Colon (tissue), 2 donors: ENCODE data around the gene DDO.
"Not testable (repeated sequence)": the region's sequence is repeated elsewhere in the genome, so short reads cannot be mapped to it uniquely, and the experiment has no call there.

Source experiments
- FAIRE-seq: peaks from 2 replicates; lab custom pipeline; 2012; peaks lifted over from hg19 to GRCh38; lab: Jason Lieb, UNC
- donor health status: control.
- donor health status: control.

Gene DDO, protein sequence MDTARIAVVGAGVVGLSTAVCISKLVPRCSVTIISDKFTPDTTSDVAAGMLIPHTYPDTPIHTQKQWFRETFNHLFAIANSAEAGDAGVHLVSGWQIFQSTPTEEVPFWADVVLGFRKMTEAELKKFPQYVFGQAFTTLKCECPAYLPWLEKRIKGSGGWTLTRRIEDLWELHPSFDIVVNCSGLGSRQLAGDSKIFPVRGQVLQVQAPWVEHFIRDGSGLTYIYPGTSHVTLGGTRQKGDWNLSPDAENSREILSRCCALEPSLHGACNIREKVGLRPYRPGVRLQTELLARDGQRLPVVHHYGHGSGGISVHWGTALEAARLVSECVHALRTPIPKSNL

DNA sequence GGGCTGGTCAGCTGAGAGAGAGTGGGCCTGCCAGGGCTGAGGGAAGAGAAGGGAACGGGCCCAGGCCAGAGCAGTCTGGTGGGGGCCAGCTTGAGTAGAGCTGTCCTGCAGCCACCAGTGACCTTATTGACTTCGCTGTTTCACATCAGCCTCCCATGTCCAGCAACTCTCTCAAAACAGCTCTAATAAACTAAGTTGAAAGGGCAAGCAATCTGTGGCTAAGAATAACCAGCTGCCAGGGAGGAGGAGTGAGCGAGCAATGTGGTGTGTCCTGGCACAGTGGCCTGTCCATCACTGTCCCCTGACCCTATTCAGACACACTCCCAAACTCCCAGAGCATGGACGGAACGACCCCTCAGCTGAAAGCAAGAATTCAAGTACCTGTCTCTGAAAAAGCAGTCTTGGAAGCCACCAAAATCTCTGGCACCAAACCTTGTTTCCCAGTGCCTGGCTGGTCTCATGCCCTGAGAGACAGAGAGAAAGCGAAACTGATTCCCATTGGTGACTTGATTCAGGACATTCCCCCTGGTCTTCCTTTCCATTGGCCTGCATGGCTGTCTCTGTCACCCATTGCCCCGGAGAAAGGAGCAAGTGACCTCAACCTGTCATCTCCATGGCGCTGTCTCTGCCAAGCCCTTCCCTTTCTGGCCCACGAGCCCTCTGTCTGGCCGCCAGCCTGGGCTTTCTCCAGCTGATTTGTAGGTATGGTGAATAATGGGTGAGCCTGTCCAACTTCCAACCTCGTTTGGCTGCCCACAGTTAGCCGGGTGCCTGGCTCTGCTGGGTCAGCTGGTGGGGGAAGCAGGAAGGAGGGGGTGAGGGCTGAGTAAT is at the start of gene DDO:
DDO (minus strand) TSS at position 490 of the 831 bp plus-strand sequence. CDS start 2,113 bp downstream, outside the sequence.
- no peak for FAIRE-seq

DNA sequence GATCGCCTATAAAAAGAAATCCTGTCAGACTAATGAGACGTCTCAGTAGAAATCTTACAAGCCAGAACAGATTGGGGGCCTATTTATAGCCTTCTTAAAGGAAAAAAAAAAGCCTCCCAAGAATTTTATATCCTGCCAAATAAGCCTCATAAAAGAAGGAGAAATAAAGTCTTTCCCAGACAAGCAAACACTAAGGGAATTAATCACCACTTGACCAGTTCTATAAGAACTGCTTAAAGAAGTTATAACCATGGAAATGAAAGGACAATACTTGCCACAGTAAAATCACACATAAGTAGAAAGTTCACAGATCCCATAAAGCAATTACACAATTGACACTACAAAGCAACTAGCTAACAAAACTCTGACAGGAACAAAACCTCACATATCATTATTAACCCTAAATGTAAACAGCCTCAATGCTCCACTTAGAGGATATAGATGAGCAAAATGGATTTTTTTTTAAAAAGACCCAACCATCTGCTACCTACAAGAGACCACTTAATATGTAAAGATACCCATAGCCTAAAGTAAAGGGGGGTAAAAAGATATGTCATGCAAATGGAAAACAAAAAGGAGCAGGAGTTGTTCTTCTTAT is 47.6 kb upstream of the DDO start:
- FAIRE-seq, result no peak

DNA sequence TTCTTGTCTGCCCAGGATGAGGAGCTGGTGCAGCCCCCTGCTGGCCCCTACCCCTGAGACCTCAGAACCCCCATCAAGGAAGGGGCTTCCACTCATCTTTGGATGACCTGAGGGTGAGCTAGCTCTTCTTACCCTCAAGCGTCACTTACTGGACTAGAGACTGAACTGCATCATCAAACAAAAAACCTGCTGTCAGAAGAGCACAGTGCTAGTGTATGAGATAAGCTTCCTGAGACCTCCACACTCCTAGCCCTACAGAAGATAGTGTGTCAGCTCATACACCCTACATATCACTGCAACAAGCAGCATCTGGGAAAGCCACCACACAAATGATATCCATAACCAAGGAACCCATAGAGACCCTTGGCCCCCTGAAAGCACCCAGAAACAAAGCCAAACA is 46.0 kb upstream of the DDO start:
- no peak for FAIRE-seq

DNA sequence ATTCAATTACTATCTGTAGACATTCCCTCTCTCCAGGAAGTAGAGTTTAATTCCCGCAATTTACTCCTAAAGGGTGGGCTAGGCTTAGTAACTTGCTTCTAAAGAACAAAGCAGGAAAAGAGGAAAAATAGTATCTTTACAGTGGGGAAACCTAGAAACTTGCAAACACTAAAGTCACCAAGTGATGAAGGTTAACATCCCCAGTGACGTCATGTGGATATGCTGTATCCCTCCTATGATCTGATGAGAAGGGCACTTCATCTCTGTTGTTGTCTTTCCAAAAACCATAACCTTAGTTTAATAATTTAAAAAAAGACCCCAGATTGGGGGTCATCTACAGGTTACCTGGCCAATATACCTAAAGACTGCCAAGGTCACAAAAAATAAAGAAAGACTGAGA is 43.8 kb upstream of the DDO start:
- no peak for FAIRE-seq

DNA sequence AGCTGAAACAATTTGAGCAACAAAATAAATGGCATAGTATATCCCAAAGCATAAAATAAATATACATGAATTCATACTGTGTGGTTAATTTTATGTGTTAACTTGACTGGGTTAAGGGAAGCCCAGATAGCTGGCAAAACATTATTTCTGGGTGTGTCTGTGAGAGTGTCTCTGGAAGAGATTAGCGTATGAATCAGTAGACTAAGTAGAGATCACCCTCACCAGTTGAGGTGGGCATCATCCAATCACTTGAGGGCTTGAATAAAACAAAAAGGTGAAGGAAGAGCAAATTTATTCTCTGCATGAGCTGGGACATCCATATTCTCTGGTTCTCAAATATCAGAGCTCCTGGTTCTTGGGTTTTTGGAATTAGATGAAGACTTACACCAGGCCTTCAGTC is 43.1 kb upstream of the DDO start:
- no peak for FAIRE-seq

DNA sequence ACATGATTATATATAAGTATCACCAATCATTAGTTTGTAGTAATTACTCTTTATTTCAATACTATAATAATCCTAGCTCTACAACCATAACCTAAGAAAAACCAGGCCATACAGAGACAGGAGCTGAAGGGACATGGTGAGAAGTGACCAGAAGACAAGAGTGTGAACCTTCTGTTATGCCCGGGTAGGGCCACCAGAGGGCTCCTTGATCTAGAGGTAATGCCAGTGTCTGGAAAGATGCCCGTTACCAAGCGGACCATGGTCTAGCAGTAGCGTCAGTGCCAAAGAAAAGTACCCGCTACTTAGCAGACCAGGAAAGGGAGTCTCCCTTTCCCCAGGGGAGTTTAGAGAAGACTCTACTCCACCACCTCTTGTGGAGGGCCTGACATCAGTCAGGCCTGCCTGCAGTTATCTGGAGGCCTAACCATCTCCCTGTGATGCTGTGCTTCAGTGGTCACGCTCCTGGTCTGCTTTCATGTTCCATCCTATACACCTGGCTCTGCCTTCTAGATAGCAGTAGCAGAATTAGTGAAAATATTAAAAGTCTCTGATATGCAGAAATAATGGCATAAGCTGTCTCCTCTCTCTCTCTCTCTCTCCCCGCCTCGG is 42.3 kb upstream of the DDO start:
- FAIRE-seq, result not testable (repeated sequence)

DNA sequence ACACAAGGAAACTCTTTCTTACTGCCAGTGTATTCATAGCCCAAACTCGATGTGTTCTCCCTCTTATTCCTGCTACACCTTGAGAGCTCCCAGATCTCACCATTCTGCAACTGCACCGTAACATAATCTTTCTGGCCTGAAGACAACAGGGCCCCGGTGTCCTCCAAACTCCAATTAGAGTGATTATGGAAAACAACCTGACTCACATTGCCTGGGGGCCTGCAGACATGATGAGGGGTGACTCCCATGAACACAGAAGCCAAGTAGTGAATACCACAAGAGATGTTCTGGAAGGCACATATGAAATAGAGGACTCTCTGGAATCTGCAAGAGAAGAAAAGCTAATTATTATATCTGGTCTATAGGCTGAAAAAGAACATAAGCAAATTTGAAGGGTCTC is 41.3 kb upstream of the DDO start:
- FAIRE-seq, result no peak

DNA sequence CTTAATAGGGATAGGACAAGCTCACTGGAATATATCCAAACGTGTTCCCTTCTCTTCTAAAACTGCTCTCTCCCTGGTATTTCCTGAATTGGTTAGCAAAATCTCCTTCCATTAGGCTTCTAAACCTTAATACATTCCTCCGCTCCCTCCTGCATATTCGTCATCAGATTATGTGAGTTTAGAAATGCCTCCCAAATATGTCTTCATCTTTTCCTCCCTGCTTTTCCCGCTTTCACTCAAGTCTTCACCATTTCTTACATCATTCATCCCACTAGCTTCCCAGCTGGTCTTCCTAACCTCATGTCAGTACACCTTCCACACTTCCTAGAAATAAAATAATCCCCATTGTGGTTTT is 34.1 kb upstream of the DDO start:
- no peak for FAIRE-seq

DNA sequence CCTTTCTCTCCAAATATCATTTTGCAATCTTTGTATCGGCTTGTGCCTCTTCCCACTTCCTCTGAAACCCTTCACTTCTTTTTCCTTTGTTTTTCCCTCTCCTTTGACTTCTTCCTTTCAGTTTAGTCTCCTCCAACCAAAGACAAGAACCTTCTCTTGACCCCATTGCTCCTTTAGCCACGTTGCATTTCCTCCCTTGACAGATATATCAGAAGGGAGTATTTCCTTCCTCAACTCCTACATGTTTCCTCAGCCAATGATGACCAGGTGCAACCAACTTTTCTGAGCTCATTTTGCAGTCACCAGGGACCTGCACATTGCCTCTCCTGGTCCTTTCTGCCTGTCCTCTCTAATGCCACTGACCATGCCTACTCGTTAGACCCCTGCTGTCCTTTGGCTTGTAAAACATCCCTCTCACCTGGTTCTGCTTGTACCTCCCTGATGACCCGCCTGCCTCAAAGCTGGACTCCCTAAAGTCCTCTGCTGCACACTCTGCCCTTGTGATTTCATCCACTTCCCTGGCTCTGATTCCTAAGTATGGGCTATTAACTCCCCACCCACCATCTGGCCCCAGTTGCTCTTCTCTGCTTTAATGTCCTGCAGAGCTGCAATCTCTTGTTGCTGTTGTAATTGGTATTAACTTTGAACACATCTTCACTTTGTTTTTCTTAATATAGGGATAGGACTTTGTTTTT is 33.6 kb upstream of the DDO start:
- no peak for FAIRE-seq

DNA sequence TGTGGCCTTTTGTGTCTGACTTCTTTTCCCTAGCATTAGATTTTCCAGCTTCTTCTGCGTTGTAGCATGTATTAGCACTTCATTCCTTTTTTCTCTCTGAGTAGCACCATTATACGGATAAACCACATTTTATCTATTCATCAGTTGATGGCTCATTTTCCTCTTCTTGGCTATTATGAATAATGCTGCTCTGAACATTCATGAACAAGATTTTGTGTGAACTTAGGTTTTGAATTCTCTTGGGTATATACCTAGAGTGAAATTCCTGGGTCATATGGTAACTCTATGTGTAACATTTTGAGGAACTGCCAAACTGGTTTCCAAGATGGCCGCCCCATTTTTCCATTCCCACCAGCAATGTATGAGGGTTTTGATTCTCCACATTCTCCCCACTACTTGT is 32.4 kb upstream of the DDO start:
- FAIRE-seq, result no peak

DNA sequence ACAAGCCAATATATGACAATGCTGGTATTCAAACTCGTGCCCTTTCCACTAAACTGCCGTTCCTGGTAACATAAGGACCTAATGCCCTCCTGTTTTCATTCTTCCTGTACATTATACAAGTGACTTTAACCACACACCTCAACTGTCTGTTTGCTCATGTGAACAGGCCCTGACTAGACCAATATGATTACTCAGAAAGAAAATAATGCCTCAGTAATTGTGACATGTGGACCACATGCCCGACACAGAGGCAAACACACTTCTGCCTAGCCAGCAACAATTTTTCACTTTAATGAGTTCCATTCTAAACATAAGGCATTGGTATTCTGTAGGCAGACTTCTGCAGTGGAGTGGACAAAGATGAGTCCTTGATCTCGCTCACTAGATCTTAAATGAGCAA is 31.0 kb upstream of the DDO start:
- FAIRE-seq, result no peak

DNA sequence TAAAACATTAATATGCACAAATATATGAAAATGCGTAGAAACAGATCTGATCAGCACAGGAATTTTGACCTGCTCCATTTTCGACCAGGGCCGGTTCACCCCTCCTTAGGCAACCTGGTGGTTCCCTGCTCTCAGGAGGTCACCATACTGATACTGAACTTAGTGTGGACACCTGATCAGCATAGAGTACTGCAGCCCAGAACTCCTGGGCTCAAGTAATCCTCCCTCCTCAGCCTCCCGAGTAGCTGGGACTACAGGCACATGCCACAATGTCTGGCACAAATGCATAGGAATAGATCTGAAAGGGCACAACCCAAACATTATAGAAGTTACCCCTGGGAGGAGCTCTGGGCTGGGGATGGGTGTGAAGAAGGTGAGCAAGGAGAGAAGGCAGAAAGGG is 24.7 kb upstream of the DDO start:
- no peak for FAIRE-seq

DNA sequence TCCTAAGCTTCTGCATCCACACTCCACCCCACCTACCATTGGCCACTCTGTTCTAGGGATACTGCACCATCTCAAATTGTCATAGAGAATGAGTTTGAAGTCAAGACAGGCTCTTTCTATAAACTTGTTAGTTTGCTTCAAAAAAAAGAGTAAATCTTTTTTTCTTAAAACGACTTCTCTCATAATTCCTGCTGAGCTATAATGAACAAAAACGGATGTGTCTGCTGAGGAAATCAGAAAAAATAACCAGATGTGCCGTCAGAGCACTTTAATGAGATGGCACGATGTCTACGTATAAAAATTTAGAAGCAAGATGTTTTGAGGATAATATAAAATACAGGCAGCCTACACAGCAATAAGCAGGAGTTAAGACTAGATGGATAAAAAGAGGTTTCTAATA is 24.0 kb upstream of the DDO start:
- FAIRE-seq, result no peak

DNA sequence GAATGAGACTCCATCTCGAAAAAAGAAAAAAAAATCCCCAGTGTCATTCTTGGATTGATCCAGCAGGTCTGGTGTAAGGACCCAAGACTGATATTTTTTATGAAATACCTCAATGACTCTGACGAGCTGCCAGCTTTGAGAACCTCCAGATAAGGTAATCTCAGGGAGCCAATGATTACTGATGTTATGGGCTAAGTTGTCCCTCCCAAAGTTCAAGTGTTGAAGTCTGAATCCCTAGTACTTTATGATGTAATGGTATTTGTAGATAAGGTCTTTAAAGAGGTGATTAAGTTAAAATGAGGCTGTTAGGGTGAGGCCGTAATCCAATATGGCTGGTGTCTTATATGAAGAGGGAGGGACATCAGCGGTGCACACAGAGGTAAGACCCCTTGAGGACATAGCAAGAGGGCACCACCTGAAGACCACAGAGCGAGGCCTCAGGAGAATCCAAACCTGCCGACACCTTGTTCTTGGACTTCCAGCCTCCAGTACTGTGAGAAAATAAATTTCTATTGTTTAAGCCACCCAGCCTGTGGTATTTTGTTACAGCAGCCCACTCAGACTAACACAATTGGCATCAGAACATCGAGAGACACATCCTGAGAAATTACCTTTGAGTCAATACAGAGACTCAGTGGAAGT is 19.7 kb upstream of the DDO start:
- FAIRE-seq, result no peak

DNA sequence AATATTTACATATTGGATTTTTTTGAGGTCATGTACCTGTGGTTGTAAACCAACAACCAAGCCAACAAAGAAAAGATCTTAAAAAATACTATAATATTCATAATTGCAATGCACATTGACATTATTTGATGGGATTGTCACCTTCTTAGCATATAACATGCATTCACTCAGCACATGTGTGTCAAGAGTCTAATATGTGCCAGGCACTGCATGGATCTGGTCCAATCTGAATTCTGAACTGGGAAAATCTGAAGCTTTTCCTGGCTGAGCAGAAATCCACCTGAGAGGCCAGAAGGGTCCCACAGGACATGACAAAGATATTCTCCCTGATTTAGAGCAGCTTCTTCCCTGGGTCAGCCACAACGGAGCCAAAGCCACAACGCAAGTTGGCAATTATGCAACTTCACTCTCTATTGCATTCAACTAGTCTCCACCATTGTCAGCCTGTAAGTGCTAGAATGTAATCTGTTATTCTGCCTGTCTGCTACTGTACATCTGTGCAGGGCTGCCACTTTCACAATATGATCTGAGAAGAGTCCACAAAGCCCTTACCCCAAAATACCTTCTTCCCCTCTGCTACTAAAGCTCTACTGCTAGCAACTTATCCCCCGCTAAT is 17.0 kb upstream of the DDO start:
- no peak for FAIRE-seq

DNA sequence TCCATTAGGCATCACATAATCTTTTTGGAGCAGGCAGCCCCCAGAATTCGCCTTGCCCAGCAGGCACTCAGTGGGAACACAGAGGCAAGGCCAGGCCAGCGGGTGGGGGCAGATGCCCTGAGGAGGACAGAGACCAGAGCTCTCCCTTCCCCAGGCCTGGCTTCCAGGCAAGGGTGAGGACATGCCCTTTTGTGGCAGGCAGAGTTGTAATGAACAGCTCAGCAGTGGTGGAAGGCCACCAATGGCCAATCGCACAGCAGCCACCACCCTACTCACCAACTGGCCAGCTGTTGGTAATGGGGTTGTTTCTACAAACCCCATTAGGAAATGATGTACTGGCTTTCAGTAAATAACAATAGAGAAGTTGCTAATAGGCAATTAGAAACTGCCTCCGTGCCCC is 15.4 kb upstream of the DDO start:
- FAIRE-seq, result no peak

DNA sequence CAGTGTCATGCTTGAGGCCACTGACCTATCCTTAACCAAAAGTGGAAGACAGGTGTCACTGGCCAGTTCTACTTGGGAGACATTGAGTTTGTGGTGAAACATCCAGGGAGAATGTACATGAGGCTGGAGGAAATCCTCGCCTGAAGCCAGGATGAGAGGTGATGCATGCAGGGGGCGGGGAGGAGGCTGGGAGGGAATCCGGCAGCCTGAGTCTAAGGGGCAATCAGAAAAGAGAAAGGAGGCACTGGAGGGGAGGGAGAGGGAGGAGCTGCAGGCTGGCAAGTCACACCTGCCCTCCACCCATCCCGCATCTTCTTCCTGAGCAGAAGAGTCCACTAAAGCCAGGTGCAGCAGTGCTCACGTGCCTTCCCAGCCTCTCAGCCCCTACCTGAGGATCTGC is 14.9 kb upstream of the DDO start:
- FAIRE-seq, result no peak

DNA sequence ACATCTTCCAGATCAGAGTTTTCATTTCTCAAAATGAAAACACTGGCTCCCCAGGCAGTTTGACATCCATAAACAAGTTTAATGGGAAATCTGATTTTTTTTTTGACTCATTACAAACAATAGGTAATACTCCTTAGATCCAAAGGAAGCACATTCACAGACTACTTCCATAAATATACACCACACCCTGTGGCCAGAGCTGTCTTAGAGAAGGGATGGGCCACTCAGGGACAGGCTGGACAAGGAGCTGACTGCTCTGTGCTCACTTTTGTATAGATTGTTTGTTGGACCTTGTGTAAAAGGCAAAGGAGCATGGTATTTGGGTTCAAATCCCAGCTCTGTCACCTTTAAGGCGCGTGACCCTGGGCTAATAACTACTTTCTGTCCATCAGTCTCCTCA is 12.8 kb upstream of the DDO start:
- FAIRE-seq, result no peak

DNA sequence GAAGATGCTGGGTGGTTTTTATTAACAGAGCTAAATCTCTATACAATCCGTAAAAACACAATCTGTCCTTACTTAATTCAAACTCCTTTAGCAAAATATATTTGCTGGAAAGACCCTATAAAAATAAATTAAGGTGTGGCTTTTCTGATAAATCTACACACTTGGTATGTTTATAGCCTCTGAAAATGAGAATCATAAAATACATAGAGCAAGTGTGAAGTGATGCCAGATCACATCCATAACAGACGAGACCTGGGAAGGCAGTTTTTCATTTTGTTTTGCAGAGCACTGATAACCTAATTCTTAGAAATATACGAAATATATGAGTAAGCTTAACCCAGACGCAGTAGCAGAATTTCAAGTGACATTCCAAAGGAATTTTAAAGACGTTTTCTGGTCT is 10.4 kb upstream of the DDO start:
- FAIRE-seq, result no peak

DNA sequence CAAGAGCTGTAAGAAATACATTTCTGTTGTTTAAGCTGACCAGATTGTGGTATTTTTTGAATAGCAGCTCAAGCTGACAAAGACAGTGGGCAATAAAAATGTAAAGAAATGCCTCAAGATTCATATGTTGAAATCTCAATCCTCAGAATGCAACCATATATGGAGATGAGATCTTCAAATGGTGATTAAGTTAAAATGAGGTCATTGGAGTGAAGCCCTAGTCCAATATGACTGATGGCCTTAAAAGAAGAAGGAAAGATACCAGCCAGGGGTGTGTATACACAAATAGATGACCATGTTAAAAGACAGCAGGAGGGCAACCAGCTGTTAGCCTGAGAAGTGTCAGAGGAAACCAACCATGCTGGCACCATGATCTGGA is 7.1 kb upstream of the DDO start:
- FAIRE-seq, result no peak

DNA sequence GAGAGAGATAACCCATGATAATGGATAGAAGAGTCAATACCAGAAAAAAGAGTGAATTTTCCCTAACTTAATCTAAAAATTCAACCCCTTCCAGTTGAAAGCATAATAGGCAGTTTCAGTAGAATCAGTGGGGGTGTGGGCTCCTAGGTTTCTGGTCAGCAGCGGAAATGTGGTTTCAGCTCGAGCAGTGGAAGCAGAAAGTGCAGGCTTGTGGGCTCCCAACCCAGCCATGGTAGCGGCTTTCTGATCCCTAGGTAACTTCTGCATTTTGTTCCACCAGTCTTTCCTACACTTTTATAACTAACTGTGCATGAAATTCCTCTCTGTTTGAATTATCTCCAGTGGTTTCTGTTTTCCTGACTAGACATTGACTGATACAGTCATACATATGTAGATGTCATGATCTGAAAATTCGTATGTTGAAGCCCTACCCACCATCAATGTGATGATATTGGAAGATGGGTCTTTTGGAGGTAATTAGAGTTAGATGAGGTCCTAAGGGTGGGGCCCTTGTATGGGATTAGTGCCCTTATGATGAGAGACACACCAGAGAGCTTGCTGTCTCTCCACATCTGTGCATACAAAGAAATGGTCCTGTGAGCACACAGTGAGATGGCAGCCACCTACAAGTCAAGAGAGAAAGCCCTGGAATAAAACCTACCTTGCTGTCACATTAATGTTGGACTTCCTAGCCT is 6.5 kb upstream of the DDO start:
- no peak for FAIRE-seq
